CD4-positive, alpha-beta T cell treated with Interferon alpha-2 for 1 hour (primary cell): ENCODE results near the gene COMMD6.
"Not testable (repeated sequence)": the region's sequence is repeated elsewhere in the genome, so short reads cannot be mapped to it uniquely, and the experiment has no call there.

Experiments used
- DNase-seq, 2 donors: peaks; one replicate each; pipeline ENCODE4 v3.0.0-alpha.2; 2020 to 2022

COMMD6 gene

DNA sequence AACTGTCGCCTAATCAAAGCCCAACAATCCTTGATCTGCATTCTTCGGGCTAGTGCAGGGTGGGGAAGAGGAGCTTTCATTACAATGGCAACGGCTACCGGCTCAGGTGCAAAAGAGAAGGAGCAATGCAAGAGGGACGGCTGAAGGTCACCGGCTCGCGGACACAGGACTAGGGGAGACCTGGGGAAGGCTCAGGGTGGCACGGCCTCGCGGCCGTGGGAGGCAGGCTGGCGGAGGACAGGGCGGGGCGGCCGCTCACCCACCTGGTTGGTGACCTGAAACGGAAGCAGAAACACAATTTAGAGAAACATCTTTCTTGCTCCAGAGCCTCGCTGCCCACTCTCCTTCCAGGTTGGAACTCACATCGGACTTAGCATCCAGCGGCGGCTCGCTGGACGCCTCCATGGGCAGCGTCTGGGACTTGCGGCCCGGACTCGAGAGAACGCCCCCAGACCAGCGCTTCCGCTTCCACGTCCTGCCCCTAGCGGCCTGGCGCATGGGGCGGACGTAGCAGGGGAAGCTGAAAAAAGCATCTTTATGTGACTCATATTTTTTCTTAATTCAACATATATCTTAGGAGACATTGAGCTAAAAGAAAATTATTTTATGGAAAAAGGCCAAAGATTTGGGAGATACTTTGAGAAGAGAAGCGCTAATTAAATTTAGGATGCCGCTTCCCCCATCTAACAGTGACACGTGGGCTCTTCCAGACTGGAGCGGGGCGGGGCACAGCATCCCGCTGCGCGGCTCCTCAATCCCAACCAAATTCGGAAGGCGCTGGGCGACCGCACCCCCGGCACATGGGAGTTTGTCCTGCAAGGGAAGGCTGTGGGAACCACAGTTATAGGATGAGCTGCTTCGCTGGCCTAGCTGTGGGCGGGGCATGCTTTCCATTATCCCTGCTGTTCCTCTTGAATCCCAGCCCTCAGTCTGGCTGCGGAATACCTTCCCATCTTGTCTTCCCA is at the start of gene COMMD6:
COMMD6 (minus strand) TSS at position 441 of the 965 bp plus-strand sequence; CDS start at position 405, 36 bp downstream.
- peak; percentile 56 to 68 for DNase-seq

DNA sequence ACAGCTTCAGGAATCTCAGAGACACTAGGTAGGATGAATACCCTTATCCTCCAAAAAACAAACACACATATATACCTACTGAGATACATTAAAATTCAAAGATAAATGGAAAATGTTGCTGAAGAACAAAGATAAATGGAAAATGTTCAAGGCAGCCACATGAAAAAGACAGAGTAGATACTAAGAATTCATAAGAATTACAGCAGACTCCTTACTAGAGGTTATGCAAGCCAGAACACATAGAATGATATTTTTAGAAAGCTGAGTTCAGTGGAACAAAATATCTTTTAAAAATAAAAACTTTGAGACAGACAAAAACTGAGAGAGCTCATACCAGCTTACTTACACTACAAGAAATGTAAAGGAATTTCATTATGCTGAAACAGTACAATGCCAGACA is 47.5 kb upstream of the COMMD6 start:
- no peak for DNase-seq

DNA sequence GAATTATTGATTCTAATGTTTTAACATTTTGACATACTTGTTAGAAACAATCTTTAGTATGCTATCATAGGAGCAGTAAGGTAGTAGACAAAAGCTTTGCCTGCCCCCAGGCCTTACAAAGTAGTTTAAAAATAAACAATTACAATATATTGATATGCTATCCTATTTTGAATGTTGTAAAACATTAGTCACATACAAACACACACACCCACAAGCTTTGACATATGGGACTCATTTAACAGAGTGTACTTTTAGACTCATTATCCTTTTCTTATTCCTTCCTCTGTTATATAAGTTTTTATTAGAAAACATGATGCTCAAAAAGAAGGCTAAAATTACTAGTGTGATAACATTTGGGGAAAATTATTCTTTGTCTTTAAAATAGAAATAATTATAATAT is 45.5 kb upstream of the COMMD6 start:
- DNase-seq: no peak

DNA sequence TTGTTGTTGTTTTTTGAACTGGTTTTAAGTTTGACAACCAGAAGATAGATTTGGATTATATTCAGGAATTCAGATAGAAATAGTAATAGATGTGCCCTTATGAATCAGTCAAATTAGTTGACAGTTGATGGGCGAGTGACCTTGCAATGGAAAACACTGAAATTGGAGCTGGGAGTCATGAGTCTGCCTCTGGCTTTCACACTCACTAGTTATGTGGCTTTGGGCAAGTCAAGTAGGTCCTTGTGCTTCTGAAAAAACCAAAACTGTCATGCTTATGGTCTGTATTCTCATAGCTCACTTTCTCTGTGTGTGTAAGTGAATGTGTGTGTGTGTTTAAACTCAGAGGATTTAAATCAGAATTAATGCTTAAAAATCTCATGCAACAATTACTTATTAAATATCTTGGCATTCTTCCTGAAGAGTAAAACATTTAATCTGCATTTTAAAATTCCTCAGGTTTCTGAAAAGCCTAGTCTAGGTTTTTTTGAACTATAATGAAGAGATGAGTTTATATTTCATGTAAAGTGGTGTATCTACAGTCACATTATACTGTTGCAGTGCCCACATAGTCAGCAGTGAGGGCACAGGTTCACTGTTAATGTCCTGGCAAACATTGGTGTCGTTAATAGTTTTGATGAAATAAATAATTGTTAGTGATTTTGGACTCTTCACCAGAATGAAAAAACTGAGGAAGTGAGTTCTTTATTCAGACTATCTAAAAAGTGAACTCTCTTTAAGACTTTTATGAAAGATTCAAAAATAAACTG is 44.4 kb upstream of the COMMD6 start:
- DNase-seq: no peak

DNA sequence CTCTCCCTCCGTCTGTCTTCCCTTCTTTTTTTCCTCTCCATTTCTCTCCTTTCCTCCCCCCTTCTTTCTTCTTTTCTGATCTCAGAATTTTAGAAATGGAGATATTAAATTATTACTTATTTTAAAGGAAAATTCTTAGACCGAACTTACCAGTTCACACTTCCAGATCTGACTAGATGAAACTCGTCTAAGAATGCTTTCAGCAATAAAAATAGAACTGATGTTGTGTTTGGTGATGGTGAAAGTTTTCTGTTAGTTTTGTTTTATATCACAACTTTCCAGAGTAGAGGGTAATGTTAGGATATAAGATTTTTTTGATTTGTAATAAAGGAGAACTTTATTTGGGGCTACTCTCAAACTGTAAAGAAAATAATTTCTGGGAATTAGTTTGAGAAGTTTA is 41.9 kb upstream of the COMMD6 start:
- no peak for DNase-seq

DNA sequence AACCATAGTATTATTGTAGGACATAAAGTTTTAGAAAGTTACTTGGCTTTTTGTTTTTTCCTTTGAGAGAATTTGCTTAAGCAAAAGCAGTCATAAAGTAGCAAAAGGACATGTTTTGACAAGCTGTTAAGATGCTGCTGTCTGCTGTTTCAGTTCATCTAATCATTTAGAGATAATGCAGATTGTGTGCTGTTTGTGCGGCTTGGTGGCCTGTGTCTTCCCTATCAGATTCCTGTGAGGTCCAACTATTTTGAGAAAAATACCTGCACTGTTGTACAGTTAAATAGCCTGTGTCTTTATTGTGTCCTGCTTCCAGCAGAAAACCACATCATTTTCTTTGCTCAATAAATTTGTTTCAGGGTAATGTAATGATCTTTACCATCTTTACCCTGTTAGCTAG is 31.9 kb upstream of the COMMD6 start:
- no peak for DNase-seq

DNA sequence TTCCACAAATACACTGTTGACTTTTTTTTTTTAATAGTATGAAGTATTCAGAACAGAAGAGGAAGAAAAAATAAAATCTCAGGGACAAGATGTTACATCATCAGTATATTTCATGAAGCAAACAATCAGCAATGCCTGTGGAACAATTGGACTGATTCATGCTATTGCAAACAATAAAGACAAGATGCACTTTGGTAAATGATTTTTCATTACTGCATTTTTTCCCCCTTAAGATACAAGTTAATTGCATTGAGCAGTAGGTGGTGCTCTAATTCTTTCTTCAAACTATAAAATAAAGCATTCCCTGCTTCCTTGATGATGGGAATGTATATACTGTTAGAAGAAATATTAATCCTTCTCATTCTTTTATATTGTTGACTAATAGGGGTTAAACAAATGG is 29.0 kb upstream of the COMMD6 start:
- no peak for DNase-seq

DNA sequence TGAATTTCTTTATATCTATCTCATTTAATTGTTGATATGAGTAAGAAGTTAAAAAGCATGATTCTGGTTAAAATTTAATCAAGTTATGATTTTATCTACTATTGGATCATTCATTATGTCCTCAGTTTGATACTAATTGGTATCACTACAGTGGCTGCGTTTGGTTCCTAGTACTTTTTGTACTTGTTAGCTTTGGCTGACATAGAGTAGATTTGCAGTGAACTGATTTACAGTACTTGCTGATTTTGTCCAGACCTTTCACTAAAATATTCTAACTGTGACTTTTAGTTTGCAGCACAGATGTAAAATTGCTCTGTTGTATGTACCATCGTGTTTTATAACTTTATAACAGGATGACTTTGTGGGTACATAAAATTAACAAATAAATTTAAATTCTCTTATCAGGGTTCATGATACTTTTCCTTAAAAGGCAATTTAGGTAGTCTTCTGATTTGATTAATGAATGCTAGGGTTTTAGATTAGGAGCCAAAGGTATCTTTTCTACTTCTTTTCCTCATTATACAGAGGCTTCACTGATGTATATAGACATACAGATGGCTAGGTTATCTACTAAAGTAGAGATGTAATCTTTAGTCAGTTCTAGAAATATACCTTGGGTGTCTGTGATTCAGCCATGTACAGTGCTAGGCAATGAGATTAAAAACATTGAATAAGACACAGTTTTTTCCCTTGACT is 20.7 kb upstream of the COMMD6 start:
- DNase-seq: no peak

DNA sequence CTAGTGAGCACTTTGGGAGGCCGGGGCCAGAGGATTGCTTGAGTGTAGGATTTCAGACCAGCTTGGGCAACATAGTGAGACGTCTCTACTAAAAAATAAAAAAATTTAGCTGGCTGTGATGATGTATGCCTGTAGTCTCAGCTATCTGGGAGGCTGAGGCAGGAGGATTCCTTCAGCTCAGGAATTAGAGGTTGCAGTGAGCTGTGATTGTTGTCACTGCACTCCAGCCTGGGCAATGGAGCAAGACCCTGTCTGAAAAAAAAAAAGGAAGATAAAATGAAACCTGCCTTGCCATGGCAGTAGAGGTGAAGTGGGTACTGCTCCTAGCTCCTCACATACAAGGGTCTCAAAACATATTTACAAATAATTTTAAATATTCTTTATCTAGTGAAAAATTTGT is 19.3 kb upstream of the COMMD6 start:
- DNase-seq: no peak

DNA sequence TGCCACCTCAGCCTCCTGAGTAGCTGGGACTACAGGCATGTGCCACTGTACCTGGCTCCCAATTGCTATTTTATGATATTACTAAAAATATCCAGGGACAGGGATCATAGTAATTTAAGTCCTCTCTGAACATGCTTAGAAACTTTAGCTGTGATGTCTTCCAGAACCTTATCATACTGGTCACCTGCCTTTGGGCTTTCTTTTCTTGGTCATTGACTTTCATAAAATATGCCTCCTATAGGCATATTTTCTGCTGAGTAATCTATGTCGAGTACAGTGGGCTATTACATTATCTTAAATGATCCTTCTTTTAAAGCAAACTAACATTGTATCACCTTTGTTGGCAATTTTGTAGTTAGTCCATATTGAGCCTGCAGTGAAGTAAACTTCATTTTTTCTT is 18.2 kb upstream of the COMMD6 start:
- DNase-seq: no peak

DNA sequence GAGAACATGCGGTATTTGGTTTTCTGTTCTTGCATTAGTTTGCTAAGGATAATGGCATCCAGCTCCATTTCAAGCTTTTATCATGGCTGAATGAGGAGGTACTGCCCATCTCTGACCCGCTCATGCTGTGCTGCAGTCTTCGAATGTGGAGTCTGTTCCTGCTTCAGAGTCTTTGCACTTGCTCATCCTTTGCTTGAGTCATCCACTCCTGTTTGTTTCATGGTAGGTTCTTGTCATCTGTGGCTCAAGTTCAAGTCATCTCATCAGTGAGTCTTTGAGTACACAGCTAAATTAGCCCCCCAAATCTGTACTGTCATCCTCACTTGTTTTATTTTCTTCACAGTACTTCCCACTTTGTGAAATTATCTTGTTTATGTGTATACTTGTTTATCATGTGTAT is 17.3 kb upstream of the COMMD6 start:
- DNase-seq: no peak

DNA sequence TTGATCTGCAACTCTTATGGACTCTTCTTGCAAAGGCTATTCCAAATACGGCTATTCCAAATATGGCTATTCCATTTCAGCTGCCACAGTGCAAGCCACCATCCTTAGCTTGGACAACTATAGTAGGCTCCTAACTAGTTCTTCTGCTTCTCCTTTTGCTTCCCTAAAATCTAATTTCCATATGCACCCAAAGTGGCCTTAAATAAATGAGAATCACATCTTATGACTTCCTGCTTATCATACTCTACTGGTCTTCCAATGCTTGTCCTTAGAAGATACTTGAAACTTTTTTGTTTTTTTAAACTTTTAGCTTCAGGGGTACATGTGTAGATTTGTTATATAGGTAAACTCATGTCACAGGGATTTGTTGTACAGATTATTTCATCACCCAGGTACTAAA is 16.8 kb upstream of the COMMD6 start:
- no peak for DNase-seq

DNA sequence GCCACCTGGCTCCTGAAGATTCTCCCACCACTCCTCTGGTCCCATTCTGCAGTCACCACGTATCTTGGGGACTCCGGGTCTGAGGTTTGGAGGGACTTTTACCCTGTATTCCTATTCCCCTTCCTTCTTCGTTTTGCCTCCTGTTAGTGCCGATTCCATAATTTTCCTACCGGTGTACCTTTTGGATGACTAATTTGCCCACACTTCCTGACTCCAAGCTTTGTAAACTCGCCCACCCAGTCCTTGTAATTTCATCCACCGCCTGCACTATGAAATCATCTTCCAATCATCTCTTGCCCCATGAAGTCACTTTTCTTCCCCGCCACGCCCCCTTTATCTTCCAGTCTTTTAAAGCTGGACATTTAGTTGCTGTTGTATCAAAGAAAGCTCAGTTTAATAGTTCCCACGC is 12.5 kb upstream of the COMMD6 start:
- no peak for DNase-seq

DNA sequence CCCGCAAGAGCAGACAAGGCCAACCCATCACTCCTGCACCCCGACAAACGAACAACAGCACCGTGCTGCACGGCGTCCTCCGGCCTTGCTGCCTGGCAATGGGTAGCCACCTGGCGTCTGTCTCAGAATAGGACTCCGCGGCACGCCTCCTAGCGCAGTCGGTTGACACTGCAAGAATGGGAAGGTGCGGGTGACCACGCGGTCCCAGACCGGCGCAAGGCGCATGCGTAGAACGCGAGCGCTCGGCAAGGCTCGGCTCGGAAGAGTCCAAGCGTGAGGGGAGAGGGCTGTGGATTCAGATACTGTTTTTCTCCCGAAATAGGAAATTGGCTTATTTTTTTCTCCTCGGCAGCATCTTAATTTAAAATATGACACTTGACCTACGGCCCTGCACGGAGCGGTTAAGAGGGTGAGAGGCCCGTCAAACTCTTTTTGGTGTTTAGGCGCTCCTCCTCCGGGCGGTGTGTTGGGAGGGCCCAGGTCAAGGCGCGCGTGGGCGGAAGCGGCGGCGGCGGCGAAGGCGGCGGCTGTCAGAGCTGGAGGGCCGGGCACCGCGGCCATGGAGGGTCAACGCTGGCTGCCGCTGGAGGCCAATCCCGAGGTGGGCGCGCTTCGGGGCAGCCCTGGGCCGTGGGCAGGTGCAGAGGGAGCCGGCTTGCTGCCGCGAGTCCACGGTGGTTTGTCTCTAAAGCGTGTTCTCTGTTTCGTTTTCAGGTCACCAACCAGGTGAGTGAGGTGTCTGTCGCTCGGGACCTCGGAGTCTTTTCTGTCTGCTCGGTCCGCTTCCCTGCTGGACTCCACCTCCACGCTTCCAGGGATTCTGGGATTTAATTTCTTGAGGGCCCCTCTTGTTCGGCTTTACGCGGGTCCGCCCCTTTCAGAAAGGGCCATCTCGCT is 11.9 kb upstream of the COMMD6 start, which contains the start of gene UCHL3:
UCHL3 (plus strand) TSS at position 530 of the 897 bp plus-strand sequence; CDS start at position 560, 30 bp downstream.
- DNase-seq: peak; percentile 96 to 98

DNA sequence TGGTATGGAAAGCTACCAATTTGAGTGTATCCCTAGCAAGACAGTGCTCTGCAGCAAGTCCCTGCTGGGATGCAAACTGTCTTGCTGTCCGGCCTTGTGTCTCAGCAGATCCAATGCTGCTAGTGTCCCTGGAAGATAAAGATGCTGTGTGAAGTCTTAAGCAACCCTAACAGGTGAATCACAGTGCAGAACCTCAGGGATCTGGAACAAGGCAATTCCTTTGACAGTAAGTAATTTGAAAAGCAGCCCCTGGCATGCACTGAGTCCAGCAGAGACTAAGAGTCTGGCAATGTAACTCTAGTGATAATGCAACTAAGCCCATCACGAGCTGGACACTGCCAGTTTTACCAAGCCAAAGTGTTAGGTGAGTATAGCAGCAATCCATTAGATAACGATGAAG is 10.3 kb upstream of the COMMD6 start:
- no peak for DNase-seq

DNA sequence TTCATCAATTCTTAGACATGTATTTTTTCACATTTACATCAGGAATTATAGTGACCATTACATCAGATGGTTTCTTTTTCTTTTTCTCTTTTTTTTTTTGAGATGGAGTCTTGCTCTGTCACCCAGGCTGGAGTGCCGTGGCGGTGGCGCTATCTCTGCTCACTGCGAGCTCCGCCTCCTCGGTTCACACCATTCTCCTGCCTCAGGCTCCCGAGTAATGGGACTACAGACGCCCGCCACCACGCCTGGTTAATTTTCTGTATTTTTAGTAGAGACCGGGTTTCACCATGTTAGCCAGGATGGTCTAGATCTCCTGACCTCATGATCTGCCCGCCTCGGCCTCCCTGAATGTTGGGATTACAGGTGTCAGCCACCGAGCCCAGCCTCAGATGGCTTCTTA is 7.7 kb upstream of the COMMD6 start:
- DNase-seq: not testable (repeated sequence)

DNA sequence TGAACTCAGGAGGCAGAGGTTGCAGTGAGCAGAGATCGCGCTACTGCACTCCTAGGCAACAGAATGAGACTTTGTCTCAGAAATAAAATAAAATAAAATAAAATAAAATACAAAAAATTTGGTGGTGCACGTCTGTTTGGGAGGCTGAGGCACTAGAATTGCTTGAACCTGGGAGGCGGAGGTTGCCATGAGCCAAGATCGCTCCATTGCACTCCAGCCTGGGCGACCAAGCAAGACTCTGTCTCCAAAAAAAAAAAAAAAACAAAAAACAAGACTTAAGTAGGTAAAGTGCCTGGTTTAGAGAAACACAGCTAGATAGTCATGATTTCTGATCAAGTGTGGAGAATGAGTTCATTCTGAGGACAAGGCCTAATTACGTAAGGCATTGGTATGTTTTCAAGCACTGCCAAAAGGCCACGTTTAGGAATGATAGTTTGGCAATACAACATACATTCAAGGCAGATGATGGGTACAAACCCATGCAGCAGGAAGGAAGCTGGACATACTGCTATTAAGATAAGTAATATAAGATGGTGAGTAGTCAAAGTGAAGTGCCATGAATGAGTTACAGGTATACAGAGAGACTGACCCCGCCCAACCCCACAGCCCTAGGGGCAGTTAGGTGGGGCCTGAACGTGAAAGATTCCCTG is 7.2 kb upstream of the COMMD6 start:
- DNase-seq: no peak

DNA sequence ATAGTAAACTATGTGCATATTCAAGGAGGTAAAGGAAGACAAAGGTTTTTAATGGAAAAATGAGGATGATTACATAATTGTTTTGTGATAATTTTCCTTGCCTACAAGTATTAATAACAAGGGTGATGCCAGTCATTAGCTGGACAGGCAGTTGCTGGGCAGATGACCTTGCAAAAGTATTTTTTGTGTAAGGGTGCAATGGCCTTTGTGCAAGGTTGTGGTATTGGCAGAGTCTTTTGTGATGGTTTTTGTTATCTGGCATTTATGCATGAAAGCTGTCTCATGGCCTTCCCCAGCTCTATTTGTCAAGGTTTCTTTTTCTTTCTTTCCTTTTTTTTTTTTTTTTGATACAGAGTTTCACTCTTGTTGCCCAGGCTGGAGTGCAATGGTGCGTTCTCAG is 4.3 kb upstream of the COMMD6 start:
- DNase-seq: no peak

DNA sequence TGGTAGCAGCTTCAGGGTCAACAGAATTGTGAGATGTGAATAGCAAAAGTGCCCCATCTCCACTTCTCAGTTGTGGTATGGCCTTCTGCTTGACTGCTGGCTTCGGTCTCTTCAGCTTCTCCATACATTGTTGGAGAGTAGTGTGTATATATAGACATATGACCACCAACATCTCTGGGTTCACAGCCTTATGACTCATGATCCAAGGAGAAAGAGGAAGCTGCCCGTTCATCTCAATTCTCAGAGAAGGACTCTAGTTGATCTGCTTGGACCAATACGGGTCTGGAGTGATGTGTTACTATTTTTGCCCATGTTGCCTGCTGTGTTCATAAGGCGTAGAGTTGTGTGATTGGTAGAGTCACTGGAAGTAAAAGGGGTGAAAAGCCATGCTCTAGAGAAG is 3.6 kb upstream of the COMMD6 start:
- peak in 1 of 2 donors; percentile 24 for DNase-seq

DNA sequence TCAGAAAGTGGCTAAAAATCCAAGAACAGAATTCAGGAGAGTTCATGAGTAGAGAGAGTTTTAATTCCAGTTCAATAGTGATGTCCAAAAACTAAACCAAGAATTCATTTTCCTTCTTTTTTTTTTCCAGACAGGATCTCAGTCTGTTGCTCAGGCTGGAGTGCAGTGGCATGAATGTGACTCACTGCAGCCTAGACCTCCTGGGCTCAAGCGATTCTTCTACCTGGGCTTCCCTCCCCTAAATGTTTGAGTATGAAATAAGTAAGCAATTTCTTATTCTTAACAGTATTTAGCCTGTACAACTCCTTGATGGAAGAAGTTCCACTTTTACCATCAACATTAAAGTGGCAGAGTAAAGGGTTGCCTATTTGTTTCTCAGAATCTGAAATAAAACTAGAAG is 3.8 kb downstream of the COMMD6 start:
- DNase-seq: no peak

DNA sequence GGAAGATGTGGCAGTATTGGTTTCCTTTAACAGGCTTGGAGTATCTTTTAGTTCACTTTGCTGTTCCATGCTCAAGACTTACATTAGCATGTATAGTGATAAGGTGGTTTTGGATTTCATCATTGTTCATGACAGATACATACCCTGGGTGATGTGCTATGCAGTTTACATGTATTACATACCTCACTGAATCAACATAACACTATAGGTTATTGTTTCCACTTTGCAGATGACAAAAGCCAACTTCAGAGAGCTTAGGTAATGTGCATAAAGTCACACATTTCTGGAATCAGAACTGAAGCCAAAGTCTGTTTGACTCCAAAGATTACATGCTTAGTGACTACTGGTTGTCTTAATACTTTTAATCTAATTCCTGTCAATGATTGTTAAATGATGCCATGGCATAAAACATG is 7.1 kb downstream of the COMMD6 start:
- no peak for DNase-seq

DNA sequence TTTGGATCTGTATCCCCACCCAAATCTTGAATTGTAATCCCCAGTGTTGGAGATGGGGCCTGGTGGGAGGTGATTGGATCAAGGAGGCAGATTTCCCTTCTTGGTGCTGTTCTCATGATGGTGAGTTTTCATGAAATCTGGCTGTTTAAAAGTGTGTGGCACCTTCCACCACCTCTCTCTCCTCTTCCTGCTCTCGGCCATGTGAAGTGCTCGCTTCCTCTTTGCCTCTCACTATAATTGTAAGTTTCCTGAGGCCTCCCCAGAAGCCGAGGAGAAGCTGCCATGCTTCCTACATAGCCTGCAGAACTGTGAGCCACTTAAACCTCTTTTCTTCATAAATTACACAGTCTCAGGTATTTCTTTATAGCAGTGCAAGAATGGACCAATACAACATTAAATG is 15.7 kb downstream of the COMMD6 start:
- no peak for DNase-seq
